Left ventricle myocardium inferior (tissue), 1 donor: ENCODE results near the gene RYR1. TPM values are rescaled to one million over a fixed set of nuclear protein-coding genes. Genes with fewer than 3 reads are reported as not detected.
"Not testable (repeated sequence)": the region's sequence is repeated elsewhere in the genome, so short reads cannot be mapped to it uniquely, and the experiment has no call there.

Source experiments
- DNase-seq: peaks from one replicate; pipeline ENCODE4 v3.0.0-alpha.2; 2020
- H3K27ac ChIP-seq: fragments of 200-600 bp; replicated peaks from 2 replicates; pipeline ENCODE4 v1.8.0; 2021
- H3K27me3 ChIP-seq: fragments of 200-600 bp; 2 replicates; pipeline ENCODE4 v1.8.0; 2021; ENCODE audit warnings: low read depth
- H3K36me3 ChIP-seq: fragments of 200-600 bp; 2 replicates; pipeline ENCODE4 v1.8.0; 2021
- H3K4me1 ChIP-seq: fragments of 200-600 bp; 2 replicates; pipeline ENCODE4 v1.8.0; 2021
- H3K4me3 ChIP-seq: fragments of 200-600 bp; 2 replicates; pipeline ENCODE4 v1.8.0; 2021; ENCODE audit warnings: mild to moderate bottlenecking, moderate library complexity
- H3K9me3 ChIP-seq: fragments of 200-600 bp; replicated peaks from 2 replicates; pipeline ENCODE4 v1.8.0; 2021
- CTCF ChIP-seq: fragments of 200-600 bp; IDR thresholded peaks from 2 replicates; pipeline ENCODE4 v1.8.0; 2021; ENCODE audit warnings: antibody characterized with exemption, mild to moderate bottlenecking, borderline replicate concordance
- intact Hi-C: fragments of 100-400 bp; cut with micrococcal nuclease; formaldehyde crosslinking; loops from one replicate; pipeline ENCODE4 v1.11.0; 2022
- total RNA-seq: library from RNA; stranded (reverse); fragmentation: NEBNext Ultra II Directional; extraction: Animal tissue kit (Norgen Biotek cat#: 25700); gene quantifications from one replicate; pipeline ENCODE4 v1.2.1, GENCODE V29; 2021
- donor health status: DM: no; HTN: yes; CAD: no; lungs with severe emphysema.

Gene RYR1
- total RNA-seq, 1 donor from 2014 or later, result 0.74 TPM

GRCh38 chr19:38571682-38572081 lies 138.2 kb downstream of the RYR1 start:
- Histone ChIP-seq H3K4me3 (no peak overlapping the region), H3K9me3 (no peaks in the 10 kb centered on the region), H3K36me3 (no peaks in the 10 kb centered on the region), H3K27ac (no peak overlapping the region), H3K27me3 (peaks cover 28% of the 10 kb centered on the region), H3K4me1 (no peaks in the 10 kb centered on the region)
- intact Hi-C loops, result no loop called here
- DNase-seq, result no peak
- no peak for TF ChIP-seq CTCF

- no peaks in the 10 kb centered on the region for H3K27me3 ChIP-seq
- no peak for DNase-seq
- no peak for TF ChIP-seq CTCF
- intact Hi-C loops, result no loop called here
- H3K4me3 ChIP-seq, result no peak overlapping the region
- H3K36me3 ChIP-seq, result no peaks in the 10 kb centered on the region
- H3K9me3 ChIP-seq, result no peaks in the 10 kb centered on the region
- H3K27ac ChIP-seq, result no peak overlapping the region
- H3K4me1 ChIP-seq, result no peaks in the 10 kb centered on the region
These were observed 144.3 kb downstream of the RYR1 start for GRCh38 chr19:38577826-38578225.

DNA sequence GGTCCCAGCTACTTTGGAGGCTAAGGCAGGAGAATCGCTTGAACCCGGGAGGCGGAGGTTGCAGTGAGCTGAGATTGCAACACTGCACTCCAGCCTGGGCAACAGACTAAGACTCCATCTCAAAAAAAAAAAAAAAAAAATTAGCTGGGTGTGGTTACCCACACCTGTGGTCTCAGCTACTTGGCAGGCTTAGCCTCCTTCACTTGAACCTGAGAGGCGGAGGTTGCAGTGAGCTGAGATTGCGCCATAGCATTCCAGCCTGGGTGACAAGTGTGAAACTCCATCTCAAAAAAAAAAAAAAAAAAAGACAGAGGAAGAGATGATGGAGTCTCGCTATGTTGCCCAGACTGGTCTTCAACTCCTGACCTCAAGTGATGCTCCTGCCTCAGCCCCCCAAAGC lies 145.8 kb downstream of the RYR1 start:
- intact Hi-C loops, H3K4me3 ChIP-seq, H3K4me1 ChIP-seq, H3K36me3 ChIP-seq, H3K9me3 ChIP-seq, H3K27ac ChIP-seq, H3K27me3 ChIP-seq, DNase-seq: not testable (repeated sequence)

- TF ChIP-seq CTCF, result no peak
- intact Hi-C loops, result no loop called here
- Histone ChIP-seq H3K4me3 (no peak overlapping the region), H3K27me3 (no peaks in the 10 kb centered on the region), H3K36me3 (no peaks in the 10 kb centered on the region), H3K4me1 (no peaks in the 10 kb centered on the region), H3K27ac (no peak overlapping the region), H3K9me3 (no peaks in the 10 kb centered on the region)
- DNase-seq, result no peak
These were observed 146.6 kb downstream of the RYR1 start for GRCh38 chr19:38580080-38580479.

DNA sequence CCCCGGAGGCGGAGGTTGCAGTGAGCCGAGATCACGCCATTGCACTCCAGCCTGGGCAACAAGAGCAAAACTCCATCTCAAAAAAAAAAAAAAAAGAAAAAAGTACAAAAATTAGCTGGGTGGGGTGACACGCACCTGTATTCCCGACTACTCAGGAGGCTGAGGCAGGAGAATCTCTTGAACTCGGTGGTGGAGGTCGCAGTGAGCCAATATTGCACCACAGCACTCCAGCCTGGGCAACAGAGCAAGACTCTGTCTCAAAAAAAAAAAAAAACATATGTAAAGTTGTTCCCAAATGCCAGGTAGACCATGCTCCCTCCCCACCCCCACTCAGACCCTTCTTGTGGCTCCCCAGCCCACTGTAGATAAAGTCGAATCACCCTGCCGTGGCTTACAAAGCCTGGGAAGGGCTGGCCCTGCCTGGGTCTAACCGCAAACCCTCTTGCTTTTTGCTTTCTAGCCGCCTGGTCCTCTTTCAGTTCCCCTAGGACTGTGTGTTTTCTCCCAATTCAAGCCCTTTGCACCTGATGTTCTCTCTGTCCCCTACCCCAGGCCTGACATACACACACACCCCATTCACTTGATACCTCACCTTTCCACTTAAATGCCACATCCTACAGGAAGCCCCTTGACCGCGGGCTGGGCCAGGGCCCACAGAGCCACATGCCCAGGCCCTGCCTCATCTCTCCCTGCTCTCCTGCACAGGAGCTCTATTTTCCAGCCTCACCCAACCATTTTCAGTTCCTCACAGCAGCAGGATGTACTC lies 149.9 kb downstream of the RYR1 start:
- no peaks in the 10 kb centered on the region for H3K36me3 ChIP-seq
- no peaks in the 10 kb centered on the region for H3K27me3 ChIP-seq
- H3K4me1 ChIP-seq, result no peaks in the 10 kb centered on the region
- no peak for DNase-seq
- no peak overlapping the region for H3K27ac ChIP-seq
- intact Hi-C loops, result no loop called here
- no peak overlapping the region for H3K4me3 ChIP-seq
- no peak for TF ChIP-seq CTCF
- no peaks in the 10 kb centered on the region for H3K9me3 ChIP-seq

DNA sequence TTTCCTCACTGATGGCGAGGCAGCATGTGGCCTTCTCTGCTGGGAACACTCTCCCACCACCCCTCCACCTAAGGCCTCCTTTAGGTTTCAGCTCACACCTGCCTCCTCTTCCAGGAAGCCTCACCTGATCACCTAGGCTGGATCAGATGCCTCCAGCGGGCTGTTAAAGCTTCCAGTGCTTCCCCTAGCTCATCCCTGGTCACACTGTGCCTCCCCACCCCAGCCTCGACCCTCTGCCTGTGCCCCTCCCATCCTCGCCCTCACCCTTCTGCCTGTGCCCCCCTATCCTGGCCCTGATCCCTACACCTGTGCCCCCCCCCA lies 150.5 kb downstream of the RYR1 start:
- Histone ChIP-seq H3K4me3 (no peak overlapping the region), H3K4me1 (no peaks in the 10 kb centered on the region), H3K27ac (no peak overlapping the region), H3K9me3 (no peaks in the 10 kb centered on the region), H3K27me3 (no peaks in the 10 kb centered on the region), H3K36me3 (no peaks in the 10 kb centered on the region)
- intact Hi-C loops, result no loop called here
- no peak for DNase-seq
- TF ChIP-seq CTCF, result no peak
